ENCODE results near the gene KIRREL2.

GRCh38 chr19:35852029-35852780 is 4.5 kb upstream of the KIRREL2 start, which contains the start of gene NPHS1:
- TF ChIP-seq POLR2A (IDR thresholded peaks at IDR 0.05) (no peak), CTCF (IDR thresholded peaks at IDR 0.05) (no peak), EP300 (IDR thresholded peaks at IDR 0.05) (no peak)
